NB4 (cell line): ENCODE measurements around the gene TEX10.

Source experiments
- CTCF ChIP-seq: IDR thresholded peaks from one replicate; pipeline ENCODE4 v1.5.1; 2012; ENCODE audit warnings: low read depth, low read length
- MYC ChIP-seq: IDR thresholded peaks from 2 replicates; pipeline ENCODE4 v1.6.1; 2011; ENCODE audit warnings: low read depth, low read length

GRCh38 chr9:100397529-100398266 lies 45.0 kb upstream of the TEX10 start:
- TF ChIP-seq CTCF: no peak
- no peak for TF ChIP-seq MYC
